KG1 (cell line): Measurements from ENCODE around the gene SLK.
A peak's percentile ranks its signal among the peaks of the same experiment; 100 is the strongest.

ENCODE experiments used
- DNase-seq: peaks from one replicate; lab custom pipeline; 2025; lab: John Stamatoyannopoulos, UW

Gene SLK

GRCh38 chr10:103941801-103942200 is 25.1 kb upstream of the SLK start:
- DNase-seq: no peak

GRCh38 chr10:103942866-103943265 is 24.1 kb upstream of the SLK start:
- no peak for DNase-seq

DNA sequence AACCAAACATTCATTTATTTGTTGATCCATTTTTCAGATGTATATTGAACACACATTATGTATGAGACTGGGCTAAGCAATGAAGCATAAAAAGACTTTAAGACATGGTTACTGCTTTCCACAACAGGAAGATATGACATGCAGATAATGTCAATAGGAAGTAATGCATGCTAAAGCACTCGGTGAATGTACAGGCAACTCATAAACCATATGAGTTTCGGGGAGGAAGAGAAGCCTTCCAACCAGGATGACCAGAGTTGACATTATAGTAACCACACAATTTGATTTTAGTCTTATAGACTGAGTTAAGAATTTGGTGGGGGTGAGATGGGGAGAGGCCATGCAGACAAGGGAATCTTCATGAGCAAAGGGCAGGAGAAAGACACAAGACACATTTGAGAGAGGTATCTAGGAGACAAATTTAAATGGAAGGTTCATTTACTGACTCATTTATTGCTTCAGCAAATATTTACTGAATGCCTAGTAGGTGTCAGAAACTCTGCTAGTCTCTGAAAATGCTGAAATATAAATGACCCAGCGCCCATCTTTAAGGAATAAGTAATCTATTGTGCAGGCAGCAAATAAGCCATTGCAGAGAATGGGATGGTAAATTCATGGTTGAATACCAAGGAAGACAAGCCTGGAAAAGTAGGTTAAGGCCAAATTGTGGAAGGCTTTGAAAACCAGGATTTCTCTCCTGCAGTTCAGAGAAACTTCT is 19.0 kb upstream of the SLK start:
- DNase-seq: no peak

- DNase-seq: no peak
Measured at GRCh38 chr10:103949728-103950127, 17.2 kb upstream of the SLK start.

DNA sequence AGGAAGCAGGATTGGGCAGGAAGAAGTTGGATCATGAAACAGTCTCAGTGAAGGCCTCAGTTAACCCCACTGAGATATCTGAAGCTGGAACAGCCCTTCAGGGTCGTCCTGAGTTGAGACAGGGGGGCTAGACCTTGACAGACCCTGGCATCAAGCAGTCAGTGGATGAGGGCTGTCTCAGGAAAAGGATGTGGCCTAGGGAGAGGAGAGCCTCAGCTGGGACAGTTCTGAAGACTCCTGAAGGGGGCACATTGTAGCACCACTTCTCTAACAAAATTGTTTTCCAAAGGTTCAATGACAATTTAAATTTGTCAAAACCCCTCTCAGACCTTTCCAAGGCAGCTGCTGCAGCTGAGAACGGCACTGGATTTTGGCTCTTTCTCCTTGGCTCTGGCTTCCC is 15.8 kb upstream of the SLK start:
- no peak for DNase-seq

- DNase-seq: no peak
Measured at GRCh38 chr10:103951942-103952341, 15.0 kb upstream of the SLK start.

DNA sequence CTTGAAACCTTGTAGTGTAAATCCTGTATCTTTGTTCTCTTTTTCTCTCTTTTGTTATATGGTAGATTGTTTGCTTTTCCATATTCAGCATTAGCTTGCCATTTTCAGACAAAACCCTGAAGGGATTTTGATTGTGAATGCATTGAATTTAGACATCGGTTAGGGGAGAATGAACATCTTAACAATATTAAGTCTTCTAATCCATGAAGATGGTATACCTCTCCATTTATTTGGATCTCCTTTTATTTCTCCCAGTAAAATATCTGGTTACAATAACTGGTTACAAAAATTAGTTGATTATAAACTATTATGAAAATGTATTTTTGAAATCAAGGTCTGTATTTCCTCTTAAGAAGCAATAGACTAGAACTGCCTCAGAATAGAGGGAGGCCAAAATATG is 12.4 kb upstream of the SLK start:
- no peak for DNase-seq

DNA sequence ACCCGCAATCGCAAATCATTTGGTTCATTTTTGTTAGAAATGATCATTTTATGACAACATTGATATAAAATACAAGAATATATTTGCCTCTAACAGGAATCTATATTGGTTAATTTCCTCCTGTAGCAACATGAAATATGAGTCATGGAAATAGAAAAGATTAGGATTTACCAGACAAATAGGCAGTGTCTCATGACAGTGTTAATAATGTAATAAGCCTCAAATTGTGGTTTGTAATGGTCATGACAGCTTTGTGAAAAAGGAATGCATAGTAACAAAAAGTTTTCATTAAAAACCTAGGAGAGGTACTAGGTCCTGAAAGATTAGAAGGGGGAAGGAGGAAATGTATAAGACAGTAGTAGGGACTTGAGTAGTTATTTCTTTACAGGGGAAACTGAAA is 7.9 kb upstream of the SLK start:
- DNase-seq: no peak

GRCh38 chr10:103960103-103960502 is 6.8 kb upstream of the SLK start:
- no peak for DNase-seq

DNA sequence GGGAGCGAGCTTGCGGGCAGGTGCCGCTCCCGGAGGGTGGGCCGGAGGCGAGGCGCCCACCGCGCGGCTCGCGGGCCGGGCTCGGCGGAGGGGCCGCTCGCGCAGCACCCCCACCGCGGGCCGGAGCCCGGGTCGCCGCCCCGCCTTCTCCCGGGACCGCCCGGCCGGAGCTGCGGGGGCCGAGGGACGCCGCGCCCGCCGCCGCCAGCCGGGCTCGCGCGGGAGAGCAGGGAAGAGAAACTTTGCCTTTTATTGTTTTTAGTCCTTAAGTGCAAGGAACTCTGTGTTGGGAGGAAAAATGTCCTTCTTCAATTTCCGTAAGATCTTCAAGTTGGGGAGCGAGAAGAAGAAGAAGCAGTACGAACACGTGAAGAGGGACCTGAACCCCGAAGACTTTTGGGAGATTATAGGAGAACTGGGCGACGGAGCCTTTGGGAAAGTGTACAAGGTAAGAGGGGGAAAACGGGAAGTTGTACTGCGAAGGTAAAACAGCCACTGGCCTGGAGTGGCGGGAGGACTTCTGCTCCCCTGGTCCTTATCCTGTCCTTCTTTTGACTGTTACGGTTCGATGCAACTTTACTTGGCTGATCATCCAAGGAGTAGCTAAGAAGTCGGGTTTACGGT is 620 bp downstream of the SLK start:
- DNase-seq: no peak

GRCh38 chr10:103968441-103969391 is 1.8 kb downstream of the SLK start:
- DNase-seq: no peak

- no peak for DNase-seq
Measured at GRCh38 chr10:103969436-103969835, 2.5 kb downstream of the SLK start.

DNA sequence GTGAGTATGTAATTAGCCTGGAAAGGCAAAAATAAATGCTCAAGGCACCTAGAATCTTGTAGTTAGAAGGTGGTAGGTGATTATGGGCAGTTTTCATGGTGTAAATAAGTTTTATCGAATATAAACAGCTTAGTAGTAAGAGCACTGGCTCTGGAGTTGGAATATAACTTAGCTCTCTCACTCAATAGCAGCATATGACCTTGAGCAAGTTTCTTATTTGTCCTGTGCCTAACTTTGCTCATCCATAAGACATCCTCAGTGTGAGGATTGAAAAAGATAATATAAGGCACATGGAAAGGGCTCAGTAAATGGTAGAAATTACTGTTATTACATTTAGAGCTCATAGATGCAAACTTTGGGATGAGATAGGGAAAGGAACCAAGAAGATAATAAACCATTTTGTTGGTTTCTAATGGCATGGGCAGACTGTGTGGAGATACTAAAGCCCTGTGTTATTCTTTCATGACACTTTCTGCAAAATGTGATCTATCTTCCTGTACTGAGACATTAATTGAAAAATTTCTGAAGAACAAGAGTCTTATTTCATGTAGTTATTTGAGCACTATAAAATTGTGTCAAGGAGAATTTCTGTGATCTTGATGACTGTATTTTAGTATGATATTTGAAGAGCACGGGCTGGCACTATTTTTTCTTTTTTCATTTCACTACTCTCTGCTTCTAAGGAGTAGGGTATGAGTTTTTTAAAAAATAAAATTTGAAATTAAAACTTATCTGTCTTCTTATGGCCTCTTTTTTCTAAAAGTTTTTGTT is 3.1 kb downstream of the SLK start:
- DNase-seq: no peak

GRCh38 chr10:103975169-103975568 is 8.2 kb downstream of the SLK start:
- no peak for DNase-seq

- DNase-seq: no peak
Measured at GRCh38 chr10:103977204-103977603, 10.3 kb downstream of the SLK start.

GRCh38 chr10:103979530-103979929 is 12.6 kb downstream of the SLK start:
- no peak for DNase-seq

DNA sequence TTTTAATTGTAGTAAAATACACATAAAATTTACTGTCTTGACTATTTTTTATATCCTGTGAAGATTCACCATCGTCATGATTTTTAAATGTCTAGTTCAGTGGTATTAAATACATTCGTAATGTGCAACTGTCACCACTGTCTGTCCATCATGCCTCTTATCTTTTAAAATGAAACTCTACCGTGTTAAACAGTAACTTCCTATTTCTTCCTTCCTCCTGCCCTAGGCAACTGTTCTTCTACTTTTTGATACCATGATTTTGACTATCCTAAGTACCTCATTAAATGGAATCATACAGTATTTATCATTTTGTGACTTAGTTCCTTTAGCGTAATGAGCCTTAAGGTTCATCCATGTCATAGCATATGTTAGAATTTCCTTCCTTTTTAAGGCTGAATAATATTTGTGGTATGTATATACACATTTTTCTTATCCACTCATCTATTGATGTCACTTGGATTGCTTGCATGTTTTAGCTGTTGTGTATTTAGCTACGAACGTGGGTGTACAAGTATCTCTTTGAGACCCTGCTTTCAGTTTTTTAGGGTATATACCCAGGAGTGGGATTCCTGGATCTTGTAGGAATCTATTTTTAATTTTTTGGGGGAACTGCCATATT is 13.5 kb downstream of the SLK start:
- DNase-seq: no peak

- DNase-seq: no peak
Measured at GRCh38 chr10:103982639-103983038, 15.7 kb downstream of the SLK start.

- DNase-seq: peak; percentile 40
Measured at GRCh38 chr10:103983367-103983911, 16.5 kb downstream of the SLK start.

- no peak for DNase-seq
Measured at GRCh38 chr10:103985726-103986125, 18.8 kb downstream of the SLK start.

DNA sequence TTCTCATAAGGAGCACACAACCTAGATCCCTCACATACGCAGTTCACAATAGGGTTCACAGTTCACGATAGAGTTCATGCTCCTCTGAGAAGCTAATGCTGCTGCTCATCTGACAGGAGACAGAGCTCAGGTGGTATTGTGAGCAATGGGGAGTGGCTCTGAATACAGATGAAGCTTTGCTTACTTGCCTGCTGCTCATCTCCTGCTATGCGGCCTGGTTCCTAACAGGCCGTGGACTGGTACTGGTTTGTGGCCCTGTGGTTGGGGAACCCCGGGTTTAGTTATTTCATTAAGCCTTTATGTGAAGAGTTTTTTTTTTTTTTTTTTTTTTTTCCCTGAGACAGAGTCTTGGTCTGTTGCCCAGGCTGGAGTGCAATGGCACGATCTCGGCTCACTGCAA is 19.4 kb downstream of the SLK start:
- DNase-seq: no peak
